ENCODE results near the gene GLO1.
A peak's percentile ranks its signal among the peaks of the same experiment; 100 is the strongest.

The GLO1 gene

GRCh38 chr6:38654263-38654662, 48.7 kb downstream of the GLO1 start:
- TF ChIP-seq, protein P1, sequence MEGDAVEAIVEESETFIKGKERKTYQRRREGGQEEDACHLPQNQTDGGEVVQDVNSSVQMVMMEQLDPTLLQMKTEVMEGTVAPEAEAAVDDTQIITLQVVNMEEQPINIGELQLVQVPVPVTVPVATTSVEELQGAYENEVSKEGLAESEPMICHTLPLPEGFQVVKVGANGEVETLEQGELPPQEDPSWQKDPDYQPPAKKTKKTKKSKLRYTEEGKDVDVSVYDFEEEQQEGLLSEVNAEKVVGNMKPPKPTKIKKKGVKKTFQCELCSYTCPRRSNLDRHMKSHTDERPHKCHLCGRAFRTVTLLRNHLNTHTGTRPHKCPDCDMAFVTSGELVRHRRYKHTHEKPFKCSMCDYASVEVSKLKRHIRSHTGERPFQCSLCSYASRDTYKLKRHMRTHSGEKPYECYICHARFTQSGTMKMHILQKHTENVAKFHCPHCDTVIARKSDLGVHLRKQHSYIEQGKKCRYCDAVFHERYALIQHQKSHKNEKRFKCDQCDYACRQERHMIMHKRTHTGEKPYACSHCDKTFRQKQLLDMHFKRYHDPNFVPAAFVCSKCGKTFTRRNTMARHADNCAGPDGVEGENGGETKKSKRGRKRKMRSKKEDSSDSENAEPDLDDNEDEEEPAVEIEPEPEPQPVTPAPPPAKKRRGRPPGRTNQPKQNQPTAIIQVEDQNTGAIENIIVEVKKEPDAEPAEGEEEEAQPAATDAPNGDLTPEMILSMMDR (IDR thresholded peaks at IDR 0.05; ENCODE audit: low read depth, low read length, missing control alignments): no peak
- no peak for DNase-seq (ENCODE audit: extremely low read depth, low read depth)
- H3K4me3 ChIP-seq (replicated peaks; ENCODE audit: low read depth, low read length): no peak overlapping the region

DNA sequence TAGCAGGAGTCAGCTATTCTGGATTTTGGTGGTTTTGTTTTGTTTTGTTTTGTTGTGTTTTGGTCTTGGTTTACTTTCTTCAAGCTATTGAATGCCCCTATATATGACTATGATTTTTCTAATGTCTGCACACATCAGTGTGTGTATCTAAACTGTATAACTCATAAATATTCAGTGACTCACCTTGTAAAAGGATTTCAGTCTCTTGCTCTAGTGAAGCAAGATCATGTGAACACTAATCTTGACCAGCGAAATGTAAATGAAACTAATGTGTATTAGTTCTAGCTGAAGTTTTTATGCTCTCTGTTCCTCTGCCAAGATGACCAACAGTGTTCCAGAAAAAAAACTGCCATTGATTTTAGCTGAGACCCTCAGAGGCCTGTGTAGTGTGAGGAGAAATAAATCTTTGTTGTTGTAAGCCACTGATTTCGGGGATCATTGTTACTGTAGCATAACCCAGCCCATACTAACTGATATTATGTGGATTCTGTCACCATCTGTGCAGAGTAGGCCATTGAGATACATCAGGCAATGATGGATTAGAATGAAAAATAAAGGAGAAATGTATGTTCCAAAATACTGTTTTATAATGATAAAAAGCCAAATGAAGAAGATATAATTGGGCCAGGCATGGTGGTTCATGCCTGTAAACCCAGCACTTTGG, 51.7 kb downstream of the GLO1 start:
- no peak overlapping the region for H3K4me3 ChIP-seq (replicated peaks; ENCODE audit: low read depth, low read length)
- no peak for DNase-seq (ENCODE audit: extremely low read depth, low read depth)
- TF ChIP-seq, protein P1 (IDR thresholded peaks at IDR 0.05; ENCODE audit: low read depth, low read length, missing control alignments): no peak

DNA sequence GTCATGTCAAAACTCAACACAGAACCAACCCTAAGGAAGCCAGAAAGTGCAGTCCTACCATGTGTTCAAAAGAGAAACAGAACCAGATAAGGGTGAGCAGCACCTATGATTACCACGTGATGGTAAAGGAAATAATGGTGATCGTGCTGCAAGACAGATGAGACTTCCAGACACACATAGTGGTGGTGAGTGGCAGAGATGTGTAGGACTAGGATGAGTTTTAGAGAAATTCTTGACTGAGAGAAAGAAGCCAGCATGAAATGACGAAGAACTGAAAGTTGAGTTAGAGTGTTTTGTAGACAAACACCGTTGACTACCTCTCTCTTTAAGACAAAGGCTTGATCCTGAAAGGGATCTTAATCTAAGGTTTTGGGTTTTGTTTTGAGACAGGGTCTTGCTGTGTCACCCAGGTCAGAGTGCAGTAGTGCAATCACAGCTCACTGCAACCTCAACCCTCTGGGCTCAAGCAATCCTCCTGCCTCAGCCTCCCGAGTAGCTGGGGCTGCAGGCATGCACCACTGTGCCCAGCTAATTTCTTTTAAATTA, 52.7 kb downstream of the GLO1 start:
- DNase-seq (ENCODE audit: extremely low read depth, low read depth): no peak
- H3K4me3 ChIP-seq (replicated peaks; ENCODE audit: low read depth, low read length): no peak overlapping the region
- TF ChIP-seq, protein P1 (IDR thresholded peaks at IDR 0.05; ENCODE audit: low read depth, low read length, missing control alignments): no peak

GRCh38 chr6:38649744-38650143, 53.2 kb downstream of the GLO1 start:
- TF ChIP-seq, protein P1 (IDR thresholded peaks at IDR 0.05; ENCODE audit: low read depth, low read length, missing control alignments): no peak
- H3K4me3 ChIP-seq (replicated peaks; ENCODE audit: low read depth, low read length): no peak overlapping the region
- no peak for DNase-seq (ENCODE audit: extremely low read depth, low read depth)

DNA sequence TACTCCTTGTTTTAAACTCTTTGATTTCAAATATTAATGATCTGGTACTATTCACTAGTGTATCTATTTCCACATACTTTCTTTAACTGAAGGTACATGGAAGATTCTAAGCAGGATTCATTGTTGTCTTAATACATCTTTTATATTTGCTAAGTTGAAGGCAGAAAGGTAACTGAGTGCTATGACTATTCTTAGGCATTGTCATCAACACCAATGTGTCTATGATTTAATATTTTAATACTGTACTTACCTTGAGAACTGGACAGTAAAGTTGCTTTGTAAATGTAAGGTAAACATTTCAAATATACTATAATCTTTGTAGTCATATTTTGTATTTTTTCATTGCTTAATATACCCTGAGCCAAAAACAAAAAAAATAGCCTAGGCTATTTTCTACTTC, 54.3 kb downstream of the GLO1 start:
- DNase-seq (ENCODE audit: extremely low read depth, low read depth): no peak
- TF ChIP-seq, protein P1 (IDR thresholded peaks at IDR 0.05; ENCODE audit: low read depth, low read length, missing control alignments): no peak

DNA sequence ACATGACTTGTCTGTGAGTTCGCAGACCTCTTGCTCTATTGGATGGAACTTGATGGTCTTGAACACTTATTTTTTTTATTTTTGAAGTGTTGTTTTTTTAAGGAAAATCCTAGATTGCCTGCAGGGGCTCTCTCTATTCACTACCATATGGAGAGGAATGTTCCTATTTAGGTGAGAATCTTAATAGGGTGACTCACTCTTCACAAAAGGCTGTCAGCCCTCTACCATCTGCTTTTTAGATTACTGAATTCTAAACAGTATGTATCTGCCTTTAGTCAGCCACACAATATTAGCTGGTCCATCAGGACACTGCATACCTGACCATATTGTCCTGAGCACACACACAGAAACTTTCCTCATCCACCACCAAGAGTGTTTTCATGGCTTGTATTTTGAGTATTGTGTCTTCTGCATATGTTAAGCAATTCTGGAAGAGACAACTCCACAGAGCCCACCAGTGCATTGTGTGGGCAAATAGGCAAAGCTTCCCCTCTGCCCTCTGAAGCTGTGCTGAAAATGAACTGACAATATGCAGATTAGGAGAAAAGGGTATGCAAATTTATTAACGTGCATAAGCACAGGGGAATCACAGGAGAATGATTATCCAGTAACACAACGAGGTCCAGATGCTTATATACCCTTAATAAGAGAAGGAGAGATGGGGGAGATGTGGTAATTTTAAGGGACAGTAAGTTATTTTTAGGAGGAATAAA, 56.6 kb downstream of the GLO1 start:
- TF ChIP-seq, protein P1 (IDR thresholded peaks at IDR 0.05; ENCODE audit: low read depth, low read length, missing control alignments): no peak
- peak; percentile 20 for DNase-seq (ENCODE audit: extremely low read depth, low read depth)
- no peak overlapping the region for H3K4me3 ChIP-seq (replicated peaks; ENCODE audit: low read depth, low read length)

More for the DNA sequence above, 54.3 kb downstream of the GLO1 start:
- no peak overlapping the region for H3K4me3 ChIP-seq (replicated peaks; ENCODE audit: low read depth, low read length)
